GM18909 (cell line): Measurements from ENCODE around the gene CA10.

Experiments
- ATAC-seq: cut with Tn5 transposase; IDR thresholded peaks from one replicate; pipeline ENCODE4 v1.9.1; 2021; ENCODE audit warnings: mild to moderate bottlenecking; ENCODE audit not compliant: unreplicated experiment, poor library complexity

Gene CA10

GRCh38 chr17:52049496-52049895 lies 109.0 kb downstream of the CA10 start:
- ATAC-seq: no peak

GRCh38 chr17:52049051-52049450 lies 109.5 kb downstream of the CA10 start:
- no peak for ATAC-seq

- no peak for ATAC-seq
Measured at GRCh38 chr17:52048137-52048898, 110.2 kb downstream of the CA10 start.

- no peak for ATAC-seq
Measured at GRCh38 chr17:52047086-52047485, 111.4 kb downstream of the CA10 start.

- no peak for ATAC-seq
Measured at GRCh38 chr17:52041123-52041617, 117.3 kb downstream of the CA10 start.

GRCh38 chr17:52036416-52036815 lies 122.1 kb downstream of the CA10 start:
- no peak for ATAC-seq

GRCh38 chr17:52035336-52035915 lies 123.1 kb downstream of the CA10 start:
- no peak for ATAC-seq

- ATAC-seq: no peak
Measured at GRCh38 chr17:52032454-52032853, 126.1 kb downstream of the CA10 start.

- ATAC-seq: no peak
Measured at GRCh38 chr17:52030052-52030451, 128.5 kb downstream of the CA10 start.

GRCh38 chr17:52027620-52028295 lies 130.8 kb downstream of the CA10 start:
- ATAC-seq: no peak

GRCh38 chr17:52027081-52027480 lies 131.4 kb downstream of the CA10 start:
- ATAC-seq: no peak

- ATAC-seq: no peak
Measured at GRCh38 chr17:52026075-52026474, 132.4 kb downstream of the CA10 start.

GRCh38 chr17:52025236-52025635 lies 133.3 kb downstream of the CA10 start:
- ATAC-seq: no peak

GRCh38 chr17:52024300-52024870 lies 134.1 kb downstream of the CA10 start:
- no peak for ATAC-seq

- no peak for ATAC-seq
Measured at GRCh38 chr17:52011064-52011463, 147.4 kb downstream of the CA10 start.

GRCh38 chr17:51999654-52000053 lies 158.9 kb downstream of the CA10 start:
- no peak for ATAC-seq

GRCh38 chr17:51997723-51998122 lies 160.8 kb downstream of the CA10 start:
- ATAC-seq: no peak

- ATAC-seq: no peak
Measured at GRCh38 chr17:51995797-51996403, 162.6 kb downstream of the CA10 start.

GRCh38 chr17:51992864-51993416 lies 165.6 kb downstream of the CA10 start:
- no peak for ATAC-seq

- no peak for ATAC-seq
Measured at GRCh38 chr17:51971121-51971520, 187.4 kb downstream of the CA10 start.
